Dendritic cell treated with granulocyte-macrophage colony-stimulating factor and Interleukin-4, amounts not matched to agents 40 ng/mL and 50 ng/mL, for 4 days (primary cell): ENCODE measurements around the gene CCDC7.
"Not testable (repeated sequence)": the region's sequence is repeated elsewhere in the genome, so short reads cannot be mapped to it uniquely, and the experiment has no call there.

Source experiments
- H3K27ac Mint-ChIP-seq: one replicate; pipeline ENCODE4 v1.8.0; 2022; ENCODE audit warnings: mild to moderate bottlenecking, mixed read lengths
- H3K27me3 Mint-ChIP-seq: one replicate; pipeline ENCODE4 v1.8.0; 2022; ENCODE audit warnings: mild to moderate bottlenecking, mixed read lengths
- H3K36me3 Mint-ChIP-seq: one replicate; pipeline ENCODE4 v1.8.0; 2022; ENCODE audit warnings: low read depth, mixed read lengths
- H3K4me1 Mint-ChIP-seq: one replicate; pipeline ENCODE4 v1.8.0; 2022; ENCODE audit warnings: low read depth, mixed read lengths
- H3K4me3 Mint-ChIP-seq: one replicate; pipeline ENCODE4 v1.8.0; 2022; ENCODE audit warnings: mild to moderate bottlenecking, moderate library complexity, mixed read lengths
- H3K9me3 Mint-ChIP-seq: one replicate; pipeline ENCODE4 v1.8.0; 2022; ENCODE audit warnings: mixed read lengths
- intact Hi-C: fragments of 100-400 bp; cut with micrococcal nuclease; formaldehyde crosslinking; loops from one replicate; pipeline ENCODE4 v1.15.0; 2022

Gene CCDC7

DNA sequence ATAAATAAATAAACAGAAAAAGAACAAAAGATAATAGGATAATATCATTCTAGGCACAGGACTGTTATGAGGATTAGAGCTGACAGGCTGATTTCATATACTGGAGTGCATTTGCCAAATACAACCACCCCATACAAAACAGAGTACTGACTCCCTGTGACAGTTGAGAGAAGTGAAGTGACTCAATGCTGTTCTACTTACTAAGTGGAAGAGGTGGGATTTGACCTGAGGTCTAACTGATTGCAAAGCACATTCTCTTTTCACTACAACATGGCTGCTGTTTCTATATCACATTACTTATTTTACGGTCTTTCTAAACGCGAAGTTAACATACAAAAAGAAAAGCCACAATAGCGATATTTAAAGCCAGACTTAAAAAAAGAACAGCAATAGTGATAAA, 460.7 kb downstream of the CCDC7 start:
- Mint-ChIP-seq H3K27ac (no peak overlapping the region), H3K27me3 (no peaks in the 10 kb centered on the region), H3K4me1 (no peaks in the 10 kb centered on the region), H3K4me3 (no peak overlapping the region), H3K9me3 (no peaks in the 10 kb centered on the region), H3K36me3 (peaks cover 78% of the 10 kb centered on the region)
- intact Hi-C loops: no loop called here

DNA sequence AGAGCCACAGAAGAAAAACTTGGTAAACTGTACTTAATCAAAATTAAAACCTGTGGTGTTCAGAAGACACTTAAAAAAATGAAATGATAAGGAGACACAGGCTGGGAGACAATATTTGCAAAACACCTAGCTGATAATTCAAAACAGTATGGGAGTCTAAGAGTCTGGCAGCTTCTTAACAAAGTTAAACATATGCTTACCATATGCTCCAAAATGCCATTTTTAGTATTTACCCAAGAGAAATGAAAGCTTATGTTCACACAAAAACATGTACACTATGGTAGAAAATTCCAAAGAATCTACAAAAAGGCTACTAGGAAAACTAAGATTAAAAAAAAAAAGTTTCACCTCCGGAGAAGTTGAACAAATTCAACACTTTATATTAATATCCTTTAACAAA, 463.5 kb downstream of the CCDC7 start:
- H3K36me3 Mint-ChIP-seq: peaks cover 82% of the 10 kb centered on the region

DNA sequence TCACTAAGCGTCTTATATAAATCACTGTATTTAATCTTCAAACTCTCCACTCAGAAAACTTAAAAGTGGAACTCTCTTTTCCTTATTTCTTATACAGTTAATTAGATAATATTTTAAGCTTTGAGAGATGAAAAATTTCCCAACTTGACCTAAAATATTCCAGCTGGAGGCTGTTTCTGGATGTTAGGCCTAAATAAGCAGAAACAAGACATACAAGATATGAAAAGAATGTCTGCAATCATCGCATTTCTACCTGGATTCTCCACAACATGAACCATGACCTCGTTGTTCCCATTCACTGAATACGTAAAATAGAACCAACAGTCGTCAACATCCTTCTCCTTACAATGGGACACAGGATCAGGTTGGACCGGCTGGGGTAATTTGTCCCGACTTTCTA, 464.0 kb downstream of the CCDC7 start:
- H3K27me3 Mint-ChIP-seq, H3K27ac Mint-ChIP-seq, H3K4me3 Mint-ChIP-seq, H3K9me3 Mint-ChIP-seq, intact Hi-C loops, H3K4me1 Mint-ChIP-seq: not testable (repeated sequence)
- peaks cover 87% of the 10 kb centered on the region for H3K36me3 Mint-ChIP-seq

More for the DNA sequence above, 463.5 kb downstream of the CCDC7 start:
- no peaks in the 10 kb centered on the region for H3K4me1 Mint-ChIP-seq
- no peak overlapping the region for H3K4me3 Mint-ChIP-seq
- no peaks in the 10 kb centered on the region for H3K27me3 Mint-ChIP-seq
- H3K27ac Mint-ChIP-seq: no peak overlapping the region
- intact Hi-C loops: no loop called here
- H3K9me3 Mint-ChIP-seq: no peaks in the 10 kb centered on the region

DNA sequence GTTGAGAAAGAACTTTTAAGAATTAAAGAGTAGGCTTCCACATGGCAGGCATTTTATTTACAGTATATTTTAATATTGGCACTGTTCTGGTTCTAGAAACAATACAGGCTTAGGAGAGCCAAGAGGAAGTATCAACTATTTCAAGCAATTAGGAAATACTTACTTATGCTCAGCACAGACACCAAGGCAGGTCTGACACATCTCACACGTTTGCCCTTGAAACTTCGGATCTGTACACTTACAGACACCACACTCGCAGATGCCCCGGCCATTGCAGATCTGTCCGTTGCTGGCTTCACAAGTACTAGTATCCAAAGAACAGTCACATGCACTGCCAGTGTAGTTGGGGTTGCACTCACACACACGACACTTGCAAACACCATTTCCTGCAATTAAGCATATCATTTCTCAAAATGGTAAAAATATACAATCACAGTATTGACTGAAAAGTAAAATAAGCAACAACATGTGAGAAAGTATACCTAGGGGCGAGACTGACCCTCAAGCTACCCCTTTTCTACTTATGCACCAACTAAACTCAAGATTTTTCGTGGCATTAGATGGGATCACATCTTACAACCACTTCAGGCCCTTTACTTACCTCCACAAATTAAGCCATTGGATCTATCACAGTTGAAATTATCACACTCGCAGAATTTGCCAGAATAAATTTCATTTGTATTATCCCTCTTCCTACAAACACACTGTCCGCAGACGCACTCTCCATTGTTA, 465.5 kb downstream of the CCDC7 start:
- Mint-ChIP-seq H3K4me3 (no peak overlapping the region), H3K27ac (no peak overlapping the region), H3K4me1 (no peaks in the 10 kb centered on the region), H3K9me3 (no peaks in the 10 kb centered on the region), H3K36me3 (peaks cover 91% of the 10 kb centered on the region), H3K27me3 (no peaks in the 10 kb centered on the region)
- intact Hi-C loops: no loop called here

DNA sequence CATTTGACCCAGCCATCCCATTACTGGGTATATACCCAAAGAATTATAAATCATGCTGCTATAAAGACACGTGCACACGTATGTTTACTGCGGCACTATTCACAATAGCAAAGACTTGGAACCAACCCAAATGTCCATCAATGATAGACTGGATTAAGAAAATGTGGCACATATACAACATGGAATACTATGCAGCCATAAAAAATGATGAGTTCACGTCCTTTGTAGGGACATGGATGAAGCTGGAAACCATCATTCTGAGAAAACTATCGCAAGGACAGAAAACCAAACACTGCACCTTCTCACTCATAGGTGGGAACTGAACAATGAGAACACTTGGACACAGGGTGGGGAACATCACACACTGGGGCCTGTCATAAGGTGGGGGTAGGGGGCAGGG, 471.9 kb downstream of the CCDC7 start:
- H3K4me1 Mint-ChIP-seq, H3K27ac Mint-ChIP-seq, H3K4me3 Mint-ChIP-seq, intact Hi-C loops, H3K27me3 Mint-ChIP-seq, H3K9me3 Mint-ChIP-seq: not testable (repeated sequence)
- peaks cover 96% of the 10 kb centered on the region for H3K36me3 Mint-ChIP-seq

DNA sequence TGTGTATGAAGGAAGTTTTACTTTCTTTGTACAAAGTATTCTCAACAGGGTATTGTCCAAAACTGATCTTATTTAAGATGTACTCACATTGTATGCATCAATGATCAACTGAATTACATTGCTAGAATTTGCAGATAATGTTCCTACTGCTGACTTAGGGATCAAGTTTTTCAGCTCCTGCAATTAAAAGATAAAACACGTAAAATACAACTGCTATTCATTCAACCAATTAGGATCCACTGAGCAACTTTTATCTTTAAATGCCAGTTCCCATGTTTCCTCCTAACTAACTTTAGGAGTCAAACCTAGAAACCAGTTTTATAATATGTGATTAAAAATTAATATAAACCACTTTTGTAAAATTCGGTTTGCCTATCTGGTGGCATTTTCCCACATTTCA, 476.2 kb downstream of the CCDC7 start:
- no peaks in the 10 kb centered on the region for H3K9me3 Mint-ChIP-seq
- intact Hi-C loops: no loop called here
- H3K27ac Mint-ChIP-seq: no peak overlapping the region
- H3K4me1 Mint-ChIP-seq: no peaks in the 10 kb centered on the region
- no peaks in the 10 kb centered on the region for H3K27me3 Mint-ChIP-seq
- peaks cover 96% of the 10 kb centered on the region for H3K36me3 Mint-ChIP-seq
- no peak overlapping the region for H3K4me3 Mint-ChIP-seq

DNA sequence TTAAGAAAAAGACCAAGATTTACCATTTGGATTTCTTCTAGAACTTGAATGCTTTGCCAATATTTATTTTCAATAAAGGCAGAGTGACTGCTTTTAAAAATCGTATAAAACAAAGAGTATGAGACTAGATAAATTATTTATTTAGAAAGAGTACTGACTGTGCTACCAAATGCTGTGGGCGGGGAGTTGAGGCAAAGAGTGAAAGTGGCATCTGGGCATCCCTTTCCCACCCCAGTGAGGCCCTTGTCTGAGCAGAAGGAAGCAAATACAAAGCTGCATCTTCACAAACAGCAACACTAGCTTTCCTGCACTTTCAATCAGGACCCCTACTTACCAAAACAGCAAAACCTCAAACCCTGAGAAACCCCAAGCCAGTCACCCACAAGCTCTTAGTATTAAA, 477.2 kb downstream of the CCDC7 start:
- Mint-ChIP-seq H3K9me3 (no peaks in the 10 kb centered on the region), H3K27me3 (no peaks in the 10 kb centered on the region), H3K36me3 (peaks cover 96% of the 10 kb centered on the region), H3K27ac (no peak overlapping the region), H3K4me3 (no peak overlapping the region), H3K4me1 (no peaks in the 10 kb centered on the region)
- intact Hi-C loops: no loop called here

DNA sequence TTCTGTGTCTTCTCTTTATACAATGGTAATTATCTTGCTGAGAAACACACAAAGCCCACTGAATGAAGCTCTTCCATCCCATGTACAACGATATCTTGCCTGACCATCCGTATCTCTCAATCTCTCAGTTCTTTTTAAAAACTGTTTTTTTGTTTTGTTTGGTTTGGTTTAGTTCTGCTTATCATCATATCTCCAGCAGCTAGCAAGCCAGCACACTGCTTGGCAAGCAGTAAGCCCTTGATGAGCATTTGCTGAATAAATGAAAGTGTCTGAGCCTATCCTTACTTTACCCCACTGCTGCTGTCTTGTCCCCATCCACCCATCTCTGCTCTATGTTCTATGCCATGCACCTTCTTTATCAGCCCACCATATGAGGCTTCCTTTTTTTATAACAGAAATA, 477.9 kb downstream of the CCDC7 start:
- no peaks in the 10 kb centered on the region for H3K4me1 Mint-ChIP-seq
- no peak overlapping the region for H3K27ac Mint-ChIP-seq
- intact Hi-C loops: no loop called here
- peaks cover 96% of the 10 kb centered on the region for H3K36me3 Mint-ChIP-seq
- no peaks in the 10 kb centered on the region for H3K27me3 Mint-ChIP-seq
- H3K9me3 Mint-ChIP-seq: no peaks in the 10 kb centered on the region
- H3K4me3 Mint-ChIP-seq: no peak overlapping the region
